ENCODE measurements around the gene SPEM3. TPM values are rescaled to one million over a fixed set of nuclear protein-coding genes. Genes with fewer than 3 reads are reported as not detected.

Gene SPEM3
- total and polyA plus RNA-seq, 2 of the 13 experiments (the other 11 are each of a cell fraction or from before 2014, with no cell fraction given) = not detected

GRCh38 chr17:7406235-7406825 is 22.3 kb upstream of the SPEM3 start:
- 0 out of 5 replicates have a peak, but pooled peaks cover 0 to 2% of the 10 kb centered on the region in 2 experiments for H3K36me3 ChIP-seq (replicated peaks in 1 of 2; ENCODE audit: control insufficient read depth in 1 of 2, insufficient read depth in 2 of 2, low read length in 2 of 2)
- BruUV-seq (replicated peaks) = no TSS peak
- intact Hi-C loops (cut with micrococcal nuclease; ENCODE audit: unreplicated experiment) = no loop called here
- H3K4me2 ChIP-seq (ENCODE audit: low read depth, low read length) = peak overlapping the region; percentile 80
- no peak overlapping the region; a peak in 1 of 6 replicates for H3K4me3 ChIP-seq (replicated peaks in 1 of 3; ENCODE audit: insufficient read depth in 1 of 3, low read depth in 2 of 3, low read length in 3 of 3)
- FAIRE-seq (no peak), DNase-seq (ENCODE audit: low spot score) (no peak), ATAC-seq (no peak)
- POLR2A ChIA-PET = no interaction called here
- H3K27ac ChIP-seq (ENCODE audit: extremely low read length, insufficient read depth, low read length) = no peak overlapping the region
- 71% methylated on average over 4 of the region's 12 CpGs for WGBS (ENCODE audit: low lambda C conversion rate)
- in situ Hi-C loops (cut with HindIII; ENCODE audit: extremely low pct_ligation_motif_present, low pct_unique_long_range_greater_than_20kb) = no loop called here
- peaks cover 18% of the 10 kb centered on the region for H3K4me1 ChIP-seq (ENCODE audit: insufficient read depth, low read length)
- TF ChIP-seq U2AF2 (IDR thresholded peaks at IDR 0.05; ENCODE audit: low read depth, low read length) = no peak
- 0 out of 2 replicates have a peak, but pooled peaks have one; percentile 29 for TF ChIP-seq MAFF (IDR thresholded peaks at IDR 0.05; ENCODE audit: low read depth, low read length)
- peak in 1 of 2 experiments; percentile 47; a peak in 3 of 4 replicates for TF ChIP-seq MAFK (conservative IDR thresholded peaks at IDR 0.05 in 1 of 2, IDR thresholded peaks at IDR 0.05 in 1 of 2; ENCODE audit: low read length in 2 of 2)
- no peaks in the 10 kb centered on the region for H4K20me1 ChIP-seq (ENCODE audit: insufficient read depth, low read length)
- no peaks in the 10 kb centered on the region; a peak in 1 of 5 replicates for H3K27me3 ChIP-seq (ENCODE audit: control insufficient read depth in 1 of 2, insufficient read depth in 2 of 2, low read length in 2 of 2)
- H2AFZ ChIP-seq (ENCODE audit: low read length) = no peak overlapping the region
- CTCF ChIA-PET (ENCODE audit: low intra/inter-chr PET ratio, low total read pairs) = no interaction called here
- no peak overlapping the region for H3K9ac ChIP-seq (ENCODE audit: insufficient read depth, low read depth, low read length)
- H3K79me2 ChIP-seq (ENCODE audit: insufficient read depth, low read length) = peaks cover 4% of the 10 kb centered on the region
- H3K9me3 ChIP-seq (ENCODE audit: low read length) = no peaks in the 10 kb centered on the region

GRCh38 chr17:7407082-7407481 is 21.6 kb upstream of the SPEM3 start:
- peaks cover 4% of the 10 kb centered on the region for H3K79me2 ChIP-seq (ENCODE audit: insufficient read depth, low read length)
- no peak overlapping the region; the same call in 1 of the 2 replicates for H3K4me2 ChIP-seq (ENCODE audit: low read depth, low read length)
- no TSS peak for BruUV-seq (replicated peaks)
- peaks cover 18% of the 10 kb centered on the region for H3K4me1 ChIP-seq (ENCODE audit: insufficient read depth, low read length)
- H3K9me3 ChIP-seq (ENCODE audit: low read length) = no peaks in the 10 kb centered on the region
- in situ Hi-C loops (cut with HindIII; ENCODE audit: extremely low pct_ligation_motif_present, low pct_unique_long_range_greater_than_20kb) = no loop called here
- intact Hi-C loops (cut with micrococcal nuclease; ENCODE audit: unreplicated experiment) = no loop called here
- no peak overlapping the region for H3K4me3 ChIP-seq (replicated peaks in 1 of 3; ENCODE audit: insufficient read depth in 1 of 3, low read depth in 2 of 3, low read length in 3 of 3)
- H3K27ac ChIP-seq (ENCODE audit: extremely low read length, insufficient read depth, low read length) = no peak overlapping the region
- no peaks in the 10 kb centered on the region for H4K20me1 ChIP-seq (ENCODE audit: insufficient read depth, low read length)
- 0 out of 5 replicates have a peak, but pooled peaks cover 0 to 2% of the 10 kb centered on the region in 2 experiments for H3K36me3 ChIP-seq (replicated peaks in 1 of 2; ENCODE audit: control insufficient read depth in 1 of 2, insufficient read depth in 2 of 2, low read length in 2 of 2)
- FAIRE-seq (no peak), DNase-seq (ENCODE audit: low spot score) (no peak), ATAC-seq (no peak)
- ChIA-PET POLR2A (no interaction called here), CTCF (ENCODE audit: low intra/inter-chr PET ratio, low total read pairs) (no interaction called here)
- WGBS (ENCODE audit: low lambda C conversion rate) = 81% methylated on average over 13 of the region's 13 CpGs
- no peaks in the 10 kb centered on the region; a peak in 1 of 5 replicates for H3K27me3 ChIP-seq (ENCODE audit: control insufficient read depth in 1 of 2, insufficient read depth in 2 of 2, low read length in 2 of 2)
- no peak overlapping the region for H3K9ac ChIP-seq (ENCODE audit: insufficient read depth, low read depth, low read length)
- H2AFZ ChIP-seq (ENCODE audit: low read length) = no peak overlapping the region
- TF ChIP-seq GABPB1 (CRISPR knock-in tag; IDR thresholded peaks at IDR 0.05) (no peak), ZNF256 (CRISPR knock-in tag; conservative IDR thresholded peaks at IDR 0.05) (no peak), ZNF569 (CRISPR knock-in tag; IDR thresholded peaks at IDR 0.05; ENCODE audit: borderline replicate concordance) (no peak), ZNF780A (CRISPR knock-in tag; IDR thresholded peaks at IDR 0.05) (no peak), THRA (CRISPR knock-in tag; IDR thresholded peaks at IDR 0.05; ENCODE audit: borderline replicate concordance) (no peak), NAIF1 (CRISPR knock-in tag; IDR thresholded peaks at IDR 0.05; ENCODE audit: borderline replicate concordance) (no peak), ATF6 (CRISPR knock-in tag; conservative IDR thresholded peaks at IDR 0.05) (no peak), PCBP1 (IDR thresholded peaks at IDR 0.05; ENCODE audit: borderline replicate concordance, low read depth, low read length) (no peak), TERF1 (CRISPR knock-in tag; IDR thresholded peaks at IDR 0.05) (no peak), DPF2 (CRISPR knock-in tag; IDR thresholded peaks at IDR 0.05; ENCODE audit: borderline replicate concordance, low read depth) (no peak), TCF7L2 (IDR thresholded peaks at IDR 0.05; ENCODE audit: low read depth, low read length) (no peak)

Data from HepG2 (cell line).